ENCODE results near the gene EAF2. TPM values are rescaled to one million over a fixed set of nuclear protein-coding genes. Genes with fewer than 3 reads are reported as not detected.
"Not testable (repeated sequence)": the region's sequence is repeated elsewhere in the genome, so short reads cannot be mapped to it uniquely, and the experiment has no call there.

EAF2 gene
- total RNA-seq, 1 donor from 2014 or later: 2.4 TPM

GRCh38 chr3:121855555-121855954 lies 20.5 kb downstream of the EAF2 start:
- Mint-ChIP-seq H3K4me1 (ENCODE audit: unreplicated experiment) (no peaks in the 10 kb centered on the region), H3K27me3 (ENCODE audit: unreplicated experiment) (no peaks in the 10 kb centered on the region), H3K36me3 (ENCODE audit: unreplicated experiment) (no peaks in the 10 kb centered on the region), H3K4me3 (ENCODE audit: unreplicated experiment) (no peak overlapping the region), H3K27ac (ENCODE audit: unreplicated experiment) (no peak overlapping the region), H3K9me3 (ENCODE audit: unreplicated experiment) (no peaks in the 10 kb centered on the region)
- DNase-seq (ENCODE audit: extremely low spot score, unreplicated experiment): no peak
- TF ChIP-seq CTCF (IDR thresholded peaks at IDR 0.05): peak; percentile 18

GRCh38 chr3:121857778-121858177 lies 22.8 kb downstream of the EAF2 start:
- DNase-seq (ENCODE audit: extremely low spot score, unreplicated experiment); H3K27me3 Mint-ChIP-seq (ENCODE audit: unreplicated experiment); H3K36me3 Mint-ChIP-seq (ENCODE audit: unreplicated experiment); H3K4me3 Mint-ChIP-seq (ENCODE audit: unreplicated experiment); H3K9me3 Mint-ChIP-seq (ENCODE audit: unreplicated experiment); H3K4me1 Mint-ChIP-seq (ENCODE audit: unreplicated experiment); H3K27ac Mint-ChIP-seq (ENCODE audit: unreplicated experiment): not testable (repeated sequence)

GRCh38 chr3:121863247-121863646 lies 28.2 kb downstream of the EAF2 start:
- H3K27ac Mint-ChIP-seq (ENCODE audit: unreplicated experiment); H3K4me1 Mint-ChIP-seq (ENCODE audit: unreplicated experiment); H3K36me3 Mint-ChIP-seq (ENCODE audit: unreplicated experiment); DNase-seq (ENCODE audit: extremely low spot score, unreplicated experiment); H3K27me3 Mint-ChIP-seq (ENCODE audit: unreplicated experiment); H3K4me3 Mint-ChIP-seq (ENCODE audit: unreplicated experiment); H3K9me3 Mint-ChIP-seq (ENCODE audit: unreplicated experiment): not testable (repeated sequence)

GRCh38 chr3:121863801-121864200 lies 28.8 kb downstream of the EAF2 start:
- H3K27ac Mint-ChIP-seq (ENCODE audit: unreplicated experiment): no peak overlapping the region
- TF ChIP-seq CTCF (IDR thresholded peaks at IDR 0.05): no peak

GRCh38 chr3:121869736-121870135 lies 34.7 kb downstream of the EAF2 start:
- Mint-ChIP-seq H3K9me3 (ENCODE audit: unreplicated experiment) (no peaks in the 10 kb centered on the region), H3K27me3 (ENCODE audit: unreplicated experiment) (no peaks in the 10 kb centered on the region), H3K36me3 (ENCODE audit: unreplicated experiment) (peaks cover 2% of the 10 kb centered on the region), H3K4me1 (ENCODE audit: unreplicated experiment) (no peaks in the 10 kb centered on the region), H3K27ac (ENCODE audit: unreplicated experiment) (no peak overlapping the region), H3K4me3 (ENCODE audit: unreplicated experiment) (no peak overlapping the region)
- DNase-seq (ENCODE audit: extremely low spot score, unreplicated experiment): no peak
- TF ChIP-seq CTCF (IDR thresholded peaks at IDR 0.05): no peak

More at GRCh38 chr3:121863801-121864200, 28.8 kb downstream of the EAF2 start:
- H3K27me3 Mint-ChIP-seq (ENCODE audit: unreplicated experiment): no peaks in the 10 kb centered on the region
- DNase-seq (ENCODE audit: extremely low spot score, unreplicated experiment): no peak
- no peaks in the 10 kb centered on the region for H3K4me1 Mint-ChIP-seq (ENCODE audit: unreplicated experiment)
- no peaks in the 10 kb centered on the region for H3K9me3 Mint-ChIP-seq (ENCODE audit: unreplicated experiment)
- H3K4me3 Mint-ChIP-seq (ENCODE audit: unreplicated experiment): no peak overlapping the region
- no peaks in the 10 kb centered on the region for H3K36me3 Mint-ChIP-seq (ENCODE audit: unreplicated experiment)

GRCh38 chr3:121870717-121871116 lies 35.7 kb downstream of the EAF2 start:
- DNase-seq (ENCODE audit: extremely low spot score, unreplicated experiment): no peak
- H3K9me3 Mint-ChIP-seq (ENCODE audit: unreplicated experiment): no peaks in the 10 kb centered on the region
- H3K27me3 Mint-ChIP-seq (ENCODE audit: unreplicated experiment): no peaks in the 10 kb centered on the region
- H3K27ac Mint-ChIP-seq (ENCODE audit: unreplicated experiment): no peak overlapping the region
- peaks cover 2% of the 10 kb centered on the region for H3K36me3 Mint-ChIP-seq (ENCODE audit: unreplicated experiment)
- no peak for TF ChIP-seq CTCF (IDR thresholded peaks at IDR 0.05)
- no peak overlapping the region for H3K4me3 Mint-ChIP-seq (ENCODE audit: unreplicated experiment)
- H3K4me1 Mint-ChIP-seq (ENCODE audit: unreplicated experiment): no peaks in the 10 kb centered on the region

Data from osteocyte (in vitro differentiated cells).